Measurements from ENCODE around the gene NBPF12.
"Not testable (repeated sequence)": the region's sequence is repeated elsewhere in the genome, so short reads cannot be mapped to it uniquely, and the experiment has no call there.

- TF ChIP-seq CTCF, EZH2phosphoT487, EZH2 (IDR thresholded peaks at IDR 0.05): not testable (repeated sequence)
These were observed 14.0 kb upstream of the NBPF12 start for GRCh38 chr1:146924106-146924505.

Data from neural progenitor cell (in vitro differentiated cells).